GM15510 (cell line): Measurements from ENCODE around the gene IGFL1.

ENCODE experiments used
- POLR2A ChIP-seq: IDR thresholded peaks from 3 replicates; pipeline ENCODE4 v1.6.1; 2011; ENCODE audit warnings: borderline replicate concordance; ENCODE audit not compliant: insufficient read length; ENCODE audit errors: extremely low read depth

IGFL1 gene

GRCh38 chr19:46240693-46241092 lies 11.2 kb downstream of the IGFL1 start:
- no peak for TF ChIP-seq POLR2A

GRCh38 chr19:46241626-46242025 lies 12.1 kb downstream of the IGFL1 start:
- TF ChIP-seq POLR2A = no peak

- TF ChIP-seq POLR2A = no peak
These were observed 20.7 kb downstream of the IGFL1 start for GRCh38 chr19:46250076-46250735.

GRCh38 chr19:46251416-46251815 lies 21.9 kb downstream of the IGFL1 start:
- no peak for TF ChIP-seq POLR2A

GRCh38 chr19:46254776-46255175 lies 25.2 kb downstream of the IGFL1 start:
- no peak for TF ChIP-seq POLR2A

GRCh38 chr19:46256855-46257254 lies 27.3 kb downstream of the IGFL1 start:
- TF ChIP-seq POLR2A = no peak

- no peak for TF ChIP-seq POLR2A
These were observed 35.8 kb downstream of the IGFL1 start for GRCh38 chr19:46265217-46265828.

- no peak for TF ChIP-seq POLR2A
These were observed 39.6 kb downstream of the IGFL1 start for GRCh38 chr19:46269101-46269500.

- TF ChIP-seq POLR2A = no peak
These were observed 41.1 kb downstream of the IGFL1 start for GRCh38 chr19:46270521-46271256.

GRCh38 chr19:46271481-46272197 lies 42.1 kb downstream of the IGFL1 start:
- no peak for TF ChIP-seq POLR2A

- TF ChIP-seq POLR2A = no peak
These were observed 49.6 kb downstream of the IGFL1 start for GRCh38 chr19:46279177-46279576.
